22Rv1 (cell line): ENCODE results near the gene ICAM1.

Source experiments
- H3K27ac ChIP-seq: fragments of 450-650 bp; 2 replicates; pipeline ENCODE4 v1.5.1; 2017
- ZFX ChIP-seq: fragments of 450-650 bp; IDR thresholded peaks from 2 replicates; pipeline ENCODE4 v1.6.1; 2017; ENCODE audit warnings: antibody characterized with exemption, borderline replicate concordance
- TF ChIP-seq, protein P1 (sequence below): fragments of 450-650 bp; IDR thresholded peaks from 2 replicates; pipeline ENCODE4 v1.5.1; 2017; ENCODE audit warnings: mild to moderate bottlenecking

ICAM1 gene

DNA sequence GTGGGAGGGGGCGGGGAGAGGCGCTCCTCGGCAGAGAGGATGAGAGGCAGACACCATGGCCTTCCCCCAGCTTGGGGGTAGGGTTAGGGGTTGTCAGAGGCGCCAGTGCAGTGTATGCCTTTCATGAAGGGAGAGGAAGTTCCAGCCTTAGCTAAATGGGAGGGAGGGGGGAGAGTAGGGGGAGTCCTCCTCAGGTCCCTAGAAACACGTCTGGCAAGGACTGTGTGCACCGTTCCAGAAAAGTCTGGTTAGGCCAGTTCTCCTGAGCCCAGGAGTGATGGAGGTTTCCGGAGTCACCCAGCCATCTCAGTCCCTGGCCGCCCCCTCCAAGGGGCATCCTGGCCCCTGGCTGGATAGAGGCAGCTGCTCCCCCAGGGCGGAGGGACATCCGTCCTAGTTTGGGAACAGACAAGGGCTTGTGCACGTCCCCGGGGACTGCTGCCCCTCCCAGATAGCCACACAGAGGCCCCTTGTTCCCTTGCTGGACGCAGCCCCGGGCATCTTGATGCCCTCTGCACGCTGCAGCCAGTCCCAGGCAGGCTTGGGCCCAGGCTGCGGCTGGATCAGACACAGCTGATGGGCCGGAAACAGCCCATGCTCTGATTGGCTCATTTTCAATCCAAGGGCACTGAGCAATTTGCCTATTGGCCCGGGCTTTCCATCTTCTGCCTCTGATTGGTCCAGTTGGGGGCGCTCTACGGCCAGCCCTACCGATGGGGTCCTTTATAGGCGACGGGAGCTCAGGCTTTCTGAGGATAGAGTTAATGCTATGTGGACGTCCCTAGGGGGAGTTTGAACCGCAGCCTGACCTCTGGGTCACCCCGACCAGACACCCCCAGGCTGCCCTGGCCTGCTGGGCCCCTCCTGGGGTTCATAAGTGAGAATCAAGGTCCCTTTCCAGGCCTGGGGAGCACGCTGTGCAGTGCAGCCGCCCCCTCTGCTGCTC lies 43.6 kb upstream of the ICAM1 start:
- no peak overlapping the region for H3K27ac ChIP-seq
- TF ChIP-seq, protein P1, sequence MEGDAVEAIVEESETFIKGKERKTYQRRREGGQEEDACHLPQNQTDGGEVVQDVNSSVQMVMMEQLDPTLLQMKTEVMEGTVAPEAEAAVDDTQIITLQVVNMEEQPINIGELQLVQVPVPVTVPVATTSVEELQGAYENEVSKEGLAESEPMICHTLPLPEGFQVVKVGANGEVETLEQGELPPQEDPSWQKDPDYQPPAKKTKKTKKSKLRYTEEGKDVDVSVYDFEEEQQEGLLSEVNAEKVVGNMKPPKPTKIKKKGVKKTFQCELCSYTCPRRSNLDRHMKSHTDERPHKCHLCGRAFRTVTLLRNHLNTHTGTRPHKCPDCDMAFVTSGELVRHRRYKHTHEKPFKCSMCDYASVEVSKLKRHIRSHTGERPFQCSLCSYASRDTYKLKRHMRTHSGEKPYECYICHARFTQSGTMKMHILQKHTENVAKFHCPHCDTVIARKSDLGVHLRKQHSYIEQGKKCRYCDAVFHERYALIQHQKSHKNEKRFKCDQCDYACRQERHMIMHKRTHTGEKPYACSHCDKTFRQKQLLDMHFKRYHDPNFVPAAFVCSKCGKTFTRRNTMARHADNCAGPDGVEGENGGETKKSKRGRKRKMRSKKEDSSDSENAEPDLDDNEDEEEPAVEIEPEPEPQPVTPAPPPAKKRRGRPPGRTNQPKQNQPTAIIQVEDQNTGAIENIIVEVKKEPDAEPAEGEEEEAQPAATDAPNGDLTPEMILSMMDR: peak; percentile 34
- no peak for TF ChIP-seq ZFX

DNA sequence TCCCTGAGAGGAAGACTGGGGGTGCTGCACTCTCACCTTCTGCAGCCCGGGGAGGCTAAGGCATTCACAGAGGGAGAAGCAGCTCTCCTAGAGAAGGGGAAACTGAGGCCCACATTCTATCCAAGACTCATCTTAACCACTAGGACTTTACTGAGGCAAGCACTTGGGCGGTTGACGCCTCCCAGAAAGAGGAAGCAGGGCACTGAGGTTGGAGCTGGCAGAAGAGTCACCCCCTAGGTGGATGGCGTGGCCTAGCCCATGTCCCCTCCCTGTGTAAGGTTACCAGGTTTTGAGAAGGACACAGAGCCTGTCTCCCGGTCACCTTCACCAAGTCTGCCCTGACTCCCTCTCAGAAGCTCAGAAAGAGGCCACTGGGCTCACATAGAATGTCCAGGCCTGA lies 42.5 kb upstream of the ICAM1 start:
- H3K27ac ChIP-seq: no peak overlapping the region
- no peak for TF ChIP-seq ZFX
- TF ChIP-seq, protein P1: no peak

DNA sequence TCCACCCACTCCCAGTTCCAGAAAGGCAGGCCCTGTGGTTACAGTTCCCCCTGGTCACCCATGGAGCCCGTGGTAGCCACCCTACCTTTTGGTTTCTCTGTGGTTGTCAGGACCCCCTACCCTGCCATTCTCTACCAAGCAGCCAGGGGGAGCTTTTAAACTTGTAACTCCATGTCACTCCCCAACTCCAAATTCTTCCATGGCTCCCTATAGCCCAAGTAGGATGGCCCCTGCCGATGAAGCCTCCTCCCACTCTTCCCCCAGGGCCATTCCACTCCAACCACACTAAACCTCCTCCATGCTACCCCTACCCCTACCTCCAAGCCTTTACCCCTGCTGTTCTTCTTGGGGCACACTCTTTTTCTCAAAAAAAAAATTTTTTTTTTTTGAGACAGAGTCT lies 42.0 kb upstream of the ICAM1 start:
- TF ChIP-seq, protein P1: peak; percentile 33; the same call in 1 of the 2 replicates
- TF ChIP-seq ZFX: no peak
- no peak overlapping the region for H3K27ac ChIP-seq

DNA sequence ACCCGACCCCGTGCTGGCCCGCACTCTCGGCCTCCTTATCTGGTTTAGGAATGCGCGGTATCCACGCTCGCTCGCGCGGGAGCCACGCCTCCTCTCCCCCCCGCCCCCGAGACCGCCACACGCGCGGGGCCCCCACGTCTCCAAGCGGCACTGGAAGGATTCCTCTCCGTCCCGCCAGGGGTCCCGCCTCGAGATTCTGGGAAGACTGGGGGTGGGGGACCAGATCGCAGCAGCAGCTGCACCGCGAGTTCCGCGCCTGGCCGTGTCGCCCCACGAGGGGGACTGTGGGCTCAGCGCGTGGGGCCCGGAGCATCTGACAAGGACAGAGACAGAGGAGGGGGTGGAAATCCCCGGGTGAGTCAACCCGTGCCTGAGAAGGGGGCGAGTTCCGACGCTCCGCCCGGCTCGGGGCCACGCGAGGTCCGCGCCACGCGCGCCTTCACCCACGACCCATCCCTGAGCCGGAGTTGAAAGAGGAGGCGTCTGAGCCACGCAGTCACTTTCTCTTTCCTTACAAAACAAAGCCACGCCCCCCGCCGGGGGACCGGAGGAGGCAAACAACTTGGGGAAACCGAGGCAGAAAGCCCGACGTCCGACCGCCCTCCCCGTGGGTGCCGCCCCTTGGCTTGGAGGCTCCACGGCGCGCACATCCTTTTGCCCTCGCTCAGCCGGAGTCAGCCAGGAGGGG lies 40.6 kb upstream of the ICAM1 start:
- TF ChIP-seq, protein P1: no peak
- TF ChIP-seq ZFX: no peak

DNA sequence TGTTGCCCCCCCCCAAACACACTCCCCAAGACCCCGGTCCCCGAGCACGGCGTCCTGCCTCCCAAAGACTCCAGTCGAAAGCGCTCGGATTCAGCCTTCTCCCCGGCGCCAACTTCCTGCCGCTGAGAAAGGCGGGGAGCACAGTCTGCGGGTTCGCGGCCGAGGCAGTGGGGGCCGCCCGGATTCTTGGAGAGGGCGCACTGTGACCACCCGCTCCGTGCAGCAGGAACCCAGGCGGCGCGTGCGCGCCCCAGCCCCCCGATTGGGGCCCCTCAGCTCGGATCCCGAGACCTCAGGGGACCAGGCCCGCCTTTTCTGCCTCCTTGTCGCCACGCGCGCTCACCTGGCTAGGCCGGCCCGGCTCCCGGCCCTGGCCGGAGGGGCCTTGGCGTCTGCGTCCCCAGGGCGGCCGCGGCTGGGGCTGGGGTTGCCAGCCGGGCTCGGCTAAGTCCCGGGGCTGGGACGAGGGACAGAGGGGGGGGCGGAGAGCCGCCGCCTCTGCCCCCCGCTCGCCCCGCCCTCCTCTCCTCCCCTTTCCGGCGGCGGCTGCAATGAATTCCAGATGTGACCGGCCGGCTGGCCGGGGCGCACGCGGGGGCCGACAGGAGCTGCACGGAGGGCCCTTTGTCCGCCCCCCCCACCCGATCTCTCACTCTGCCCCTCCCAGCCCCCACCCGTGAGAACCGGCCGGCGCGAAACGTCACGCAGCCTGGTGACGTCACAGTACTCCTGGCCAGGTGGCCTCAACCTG lies 39.9 kb upstream of the ICAM1 start, which contains the start of gene S1PR2:
TSS of gene S1PR2 (minus strand) at position 471 of the 751 bp plus-strand sequence. CDS start 6,426 bp downstream, outside the sequence.
- H3K27ac ChIP-seq: no peak within 1 kb of the TSS

More for the DNA sequence above, 40.6 kb upstream of the ICAM1 start:
- no peak overlapping the region for H3K27ac ChIP-seq

DNA sequence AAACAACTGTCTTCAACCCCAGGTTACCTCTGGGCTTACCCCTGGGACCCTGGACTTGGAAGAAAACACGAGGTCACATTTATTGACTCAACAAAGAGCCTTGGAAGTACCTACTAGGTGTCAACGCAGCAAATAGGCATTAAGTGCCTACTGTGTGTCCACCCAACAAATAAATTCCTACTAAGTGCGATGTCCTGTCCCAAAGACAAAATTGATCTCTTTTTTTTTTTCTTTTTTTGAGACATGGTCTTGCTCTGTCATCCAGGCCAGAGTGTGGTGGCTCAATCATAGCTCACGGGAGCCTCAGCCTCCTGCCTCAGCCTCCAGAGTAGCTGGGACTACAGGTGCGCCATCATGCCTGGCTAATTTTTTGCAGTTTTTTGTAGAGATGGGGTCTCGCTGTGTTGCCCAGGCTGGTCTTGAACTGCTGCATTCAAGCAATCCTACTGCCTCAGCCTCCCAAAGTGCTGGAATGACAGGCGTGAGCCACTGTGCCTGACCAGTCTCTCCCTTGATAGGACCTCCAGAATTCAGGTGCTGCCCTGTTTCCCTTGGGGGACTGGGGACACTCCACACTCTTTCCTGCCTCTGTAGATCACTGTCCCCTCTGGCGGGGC lies 39.2 kb upstream of the ICAM1 start:
- H3K27ac ChIP-seq: no peak overlapping the region
- TF ChIP-seq, protein P1: no peak
- no peak for TF ChIP-seq ZFX

More for the DNA sequence above, 39.9 kb upstream of the ICAM1 start, which contains the start of gene S1PR2:
- no peak for TF ChIP-seq ZFX
- TF ChIP-seq, protein P1: 0 out of 2 replicates have a peak, but pooled peaks have one; percentile 5
